HG03565 (cell line): ENCODE measurements around the gene PTK6.
"Not testable (repeated sequence)": the region's sequence is repeated elsewhere in the genome, so short reads cannot be mapped to it uniquely, and the experiment has no call there.

Experiments used
- ATAC-seq: cut with Tn5 transposase; IDR thresholded peaks from one replicate; pipeline ENCODE4 v1.9.1; 2021; ENCODE audit warnings: mild to moderate bottlenecking, moderate library complexity; ENCODE audit not compliant: unreplicated experiment

PTK6 gene

DNA sequence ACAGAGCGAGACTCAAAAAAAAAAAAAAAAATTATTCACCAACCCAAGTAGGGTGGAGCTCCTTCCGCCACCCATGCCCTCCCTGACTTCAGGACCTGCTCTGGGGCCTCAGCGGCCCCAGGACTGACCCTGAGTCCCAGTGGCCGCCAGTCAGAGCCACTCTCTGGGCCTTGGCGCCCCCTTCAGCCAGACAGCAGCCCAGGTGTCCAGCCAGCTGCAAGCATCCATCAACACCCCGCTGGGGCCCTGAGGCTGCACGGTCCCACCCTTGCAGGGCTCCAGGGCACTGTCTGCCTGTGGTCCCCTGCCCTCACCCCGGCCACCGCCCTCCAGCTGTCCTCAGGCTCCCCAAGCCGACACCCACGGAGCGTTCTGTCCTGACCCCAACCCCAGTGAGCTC, 53.3 kb downstream of the PTK6 start:
- no peak for ATAC-seq

- no peak for ATAC-seq
Measured at GRCh38 chr20:63482021-63482587, 55.1 kb downstream of the PTK6 start.

GRCh38 chr20:63481503-63481902, 55.7 kb downstream of the PTK6 start:
- no peak for ATAC-seq

- ATAC-seq: not testable (repeated sequence)
Measured at GRCh38 chr20:63479695-63480419, 57.3 kb downstream of the PTK6 start.

GRCh38 chr20:63478346-63479302, 58.6 kb downstream of the PTK6 start:
- no peak for ATAC-seq
